ENCODE results near the gene SLC4A3. TPM values are rescaled to one million over a fixed set of nuclear protein-coding genes. Genes with fewer than 3 reads are reported as not detected.
A peak's percentile ranks its signal among the peaks of the same experiment; 100 is the strongest.

The SLC4A3 gene
- total RNA-seq, 1 experiment from 2014 or later = 11.6 TPM

- ChIA-PET CTCF (interaction anchor here (0.5 to 2.6 kb wide), 6 partner anchors 44 to 118 kb away, joined by 3 to 14 read pairs (median 4); partner anchors contain the start of genes OBSL1 and STK11IP), POLR2A (ENCODE audit: unreplicated experiment) (interaction anchor here (0.6 to 1.0 kb wide), 4 partner anchors 31 to 688 kb away, joined by 3 to 7 read pairs (median 3); partner anchors contain the start of gene STK11IP)
- Histone ChIP-seq H3K4me2 (ENCODE audit: low read length) (peak overlapping the region; percentile 88), H4K20me1 (ENCODE audit: low read length) (no peaks in the 10 kb centered on the region), H3K79me2 (ENCODE audit: low read length) (no peaks in the 10 kb centered on the region), H3F3A (ENCODE audit: low read length, unreplicated experiment) (peaks cover 7% of the 10 kb centered on the region), H3K9me3 (ENCODE audit: low read length) (no peaks in the 10 kb centered on the region), H3K9ac (ENCODE audit: low read length) (peak overlapping the region; percentile 10; the same call in 1 of the 2 replicates), H3K27me3 (ENCODE audit: low read length) (no peaks in the 10 kb centered on the region), H3K9me2 (replicated peaks; ENCODE audit: low read length) (no peaks in the 10 kb centered on the region), H2AFZ (ENCODE audit: low read length) (peak overlapping the region; percentile 22; the same call in 1 of the 2 replicates), H3K27ac (ENCODE audit: low read length) (peak overlapping the region; percentile 98), H3K36me3 (ENCODE audit: low read depth, low read length) (no peaks in the 10 kb centered on the region), H3K4me1 (ENCODE audit: insufficient read depth, low read length) (peaks cover 54% of the 10 kb centered on the region), H3K4me3 (ENCODE audit: low read length) (no peak overlapping the region)
- DNase-seq (peak; percentile 79), ATAC-seq (peak; percentile 6; the same call in 1 of the 2 replicates)
- TF ChIP-seq EZH2 (IDR thresholded peaks at IDR 0.05; ENCODE audit: low read length, unreplicated experiment) (no peak), CTCF (conservative IDR thresholded peaks at IDR 0.05; ENCODE audit: low read depth, low read length) (peak; percentile 67)
- no TSS peak for BruUV-seq (replicated peaks)
- intact Hi-C loops (cut with micrococcal nuclease) = loop anchor here (1.0 kb wide), 4 partner anchors 34 to 147 kb away; partner anchors contain the start of genes CHPF and STK11IP
Observed at GRCh38 chr2:219689676-219690628, 62.5 kb downstream of the SLC4A3 start.

GRCh38 chr2:219691571-219691970 is 64.1 kb downstream of the SLC4A3 start:
- no peak overlapping the region for H3K4me3 ChIP-seq (ENCODE audit: low read length)
- no TSS peak for BruUV-seq (replicated peaks)
- H3K36me3 ChIP-seq (ENCODE audit: low read depth, low read length) = no peaks in the 10 kb centered on the region
- peak overlapping the region; percentile 69 for H3K4me2 ChIP-seq (ENCODE audit: low read length)
- H2AFZ ChIP-seq (ENCODE audit: low read length) = no peak overlapping the region; the same call in 1 of the 2 replicates
- no peaks in the 10 kb centered on the region for H4K20me1 ChIP-seq (ENCODE audit: low read length)
- no peak for ATAC-seq
- no peak overlapping the region for H3K9ac ChIP-seq (ENCODE audit: low read length)
- CTCF ChIA-PET = interaction anchor here (0.6 kb wide), 1 partner anchor 44 kb away, joined by 3 read pairs; no protein-coding TSS in a partner anchor
- no peaks in the 10 kb centered on the region for H3K9me2 ChIP-seq (replicated peaks; ENCODE audit: low read length)
- POLR2A ChIA-PET (ENCODE audit: unreplicated experiment) = no interaction called here
- H3K27me3 ChIP-seq (ENCODE audit: low read length) = no peaks in the 10 kb centered on the region
- TF ChIP-seq EZH2phosphoT487 (IDR thresholded peaks at IDR 0.05; ENCODE audit: borderline replicate concordance, low read length) (no peak), EZH2 (IDR thresholded peaks at IDR 0.05; ENCODE audit: low read length, unreplicated experiment) (no peak), CTCF (conservative IDR thresholded peaks at IDR 0.05; ENCODE audit: low read depth, low read length) (no peak)
- H3F3A ChIP-seq (ENCODE audit: low read length, unreplicated experiment) = peaks cover 7% of the 10 kb centered on the region
- no peaks in the 10 kb centered on the region for H3K9me3 ChIP-seq (ENCODE audit: low read length)
- intact Hi-C loops (cut with micrococcal nuclease) = no loop called here
- no peak for DNase-seq
- peak overlapping the region; percentile 58 for H3K27ac ChIP-seq (ENCODE audit: low read length)
- peaks cover 45% of the 10 kb centered on the region for H3K4me1 ChIP-seq (ENCODE audit: insufficient read depth, low read length)
- H3K79me2 ChIP-seq (ENCODE audit: low read length) = no peaks in the 10 kb centered on the region

Other genes starting within 250 kb of the SLC4A3 start
- 86.2 and 114 TPM in 2 replicates for gene DNPEP, start 239.7 kb upstream of the SLC4A3 start, total RNA-seq (2014; rRNA removed)
- gene DES, start 209.3 kb upstream of the SLC4A3 start, total RNA-seq (2014; rRNA removed) = not detected in 2 replicates
- gene SPEG, start 192.8 kb upstream of the SLC4A3 start, total RNA-seq (2014; rRNA removed) = 30.7 and 45.2 TPM in 2 replicates
- gene GMPPA, start 128.7 kb upstream of the SLC4A3 start, total RNA-seq (2014; rRNA removed) = 78.1 and 85.7 TPM in 2 replicates
- gene ASIC4, start 113.1 kb upstream of the SLC4A3 start, total RNA-seq (2014; rRNA removed) = 0.11 TPM in 1 of 2 replicates, not detected in the other
- 139 and 210 TPM in 2 replicates for gene CHPF, start 83.8 kb upstream of the SLC4A3 start, total RNA-seq (2014; rRNA removed)
- 1.1 and 5.2 TPM in 2 replicates for gene TMEM198, start 83.6 kb upstream of the SLC4A3 start, total RNA-seq (2014; rRNA removed)
- 122 and 148 TPM in 2 replicates for gene OBSL1, start 56.1 kb upstream of the SLC4A3 start, total RNA-seq (2014; rRNA removed)
- 1.3 and 1.5 TPM in 2 replicates for gene INHA, start 55.3 kb upstream of the SLC4A3 start, total RNA-seq (2014; rRNA removed)
- 17.7 and 26.4 TPM in 2 replicates for gene STK11IP, start 29.8 kb upstream of the SLC4A3 start, total RNA-seq (2014; rRNA removed)